HUES6 (cell line): ENCODE measurements around the gene LOXL4.

Experiments used
- H3K27ac ChIP-seq: 2 replicates; pipeline ENCODE4 v1.7.0; 2013; ENCODE audit warnings: low read depth, mild to moderate bottlenecking, low read length, inconsistent platforms
- H3K27me3 ChIP-seq: 2 replicates; pipeline ENCODE4 v1.6.1; 2013; ENCODE audit warnings: low read length; ENCODE audit not compliant: control insufficient read depth, insufficient read depth
- H3K36me3 ChIP-seq: 2 replicates; pipeline ENCODE4 v1.6.1; 2013; ENCODE audit warnings: low read length; ENCODE audit not compliant: control insufficient read depth, insufficient read depth
- H3K4me1 ChIP-seq: 2 replicates; pipeline ENCODE4 v1.6.1; 2013; ENCODE audit warnings: low read length; ENCODE audit not compliant: control insufficient read depth, insufficient read depth
- H3K4me3 ChIP-seq: 2 replicates; pipeline ENCODE4 v1.5.1; 2013; ENCODE audit warnings: low read depth, low read length
- H3K9ac ChIP-seq: one replicate; pipeline ENCODE4 v1.6.1; 2013; ENCODE audit warnings: mild to moderate bottlenecking, low read length
- H3K9me3 ChIP-seq: 2 replicates; pipeline ENCODE4 v1.6.1; 2013; ENCODE audit warnings: low read depth, low read length; ENCODE audit not compliant: control insufficient read depth, insufficient read depth

The LOXL4 gene

GRCh38 chr10:98270786-98271185 lies 2.8 kb upstream of the LOXL4 start:
- Histone ChIP-seq H3K4me3 (no peak overlapping the region), H3K27ac (no peak overlapping the region), H3K27me3 (peaks cover 12% of the 10 kb centered on the region; the same call in 1 of the 2 replicates), H3K36me3 (no peaks in the 10 kb centered on the region), H3K4me1 (peaks cover 51% of the 10 kb centered on the region), H3K9ac (no peak overlapping the region), H3K9me3 (no peaks in the 10 kb centered on the region)

GRCh38 chr10:98270073-98270740 lies 2.2 kb upstream of the LOXL4 start:
- H3K9me3 ChIP-seq, result no peaks in the 10 kb centered on the region
- H3K9ac ChIP-seq, result no peak overlapping the region
- H3K4me3 ChIP-seq, result no peak overlapping the region
- no peak overlapping the region for H3K27ac ChIP-seq
- H3K36me3 ChIP-seq, result no peaks in the 10 kb centered on the region
- H3K27me3 ChIP-seq, result peaks cover 12% of the 10 kb centered on the region; the same call in 1 of the 2 replicates
- H3K4me1 ChIP-seq, result peaks cover 56% of the 10 kb centered on the region

GRCh38 chr10:98269435-98269912 lies 1.5 kb upstream of the LOXL4 start:
- peaks cover 56% of the 10 kb centered on the region for H3K4me1 ChIP-seq
- H3K27ac ChIP-seq, result no peak overlapping the region
- H3K27me3 ChIP-seq, result peaks cover 12% of the 10 kb centered on the region; the same call in 1 of the 2 replicates
- no peaks in the 10 kb centered on the region for H3K9me3 ChIP-seq
- H3K36me3 ChIP-seq, result no peaks in the 10 kb centered on the region
- H3K9ac ChIP-seq, result peak overlapping the region; percentile 29
- H3K4me3 ChIP-seq, result peak overlapping the region; percentile 66; the same call in 1 of the 2 replicates

- Histone ChIP-seq H3K27ac (no peak overlapping the region), H3K9ac (peak overlapping the region; percentile 29), H3K9me3 (no peaks in the 10 kb centered on the region), H3K36me3 (no peaks in the 10 kb centered on the region), H3K4me3 (peak overlapping the region; percentile 66), H3K27me3 (peaks cover 12% of the 10 kb centered on the region; the same call in 1 of the 2 replicates), H3K4me1 (peaks cover 56% of the 10 kb centered on the region)
Measured at GRCh38 chr10:98268694-98269431, 869 bp upstream of the LOXL4 start.

- Histone ChIP-seq H3K27ac (no peak overlapping the region), H3K4me3 (peak overlapping the region; percentile 49), H3K36me3 (no peaks in the 10 kb centered on the region), H3K9me3 (no peaks in the 10 kb centered on the region), H3K9ac (peak overlapping the region; percentile 38), H3K27me3 (peaks cover 12% of the 10 kb centered on the region; the same call in 1 of the 2 replicates), H3K4me1 (peaks cover 45% of the 10 kb centered on the region)
Measured at GRCh38 chr10:98267069-98267893, 713 bp downstream of the LOXL4 start.

- no peak overlapping the region for H3K4me3 ChIP-seq
Measured at GRCh38 chr10:98266647-98267046, 1.3 kb downstream of the LOXL4 start.

GRCh38 chr10:98265403-98266378 lies 2.3 kb downstream of the LOXL4 start:
- H3K4me3 ChIP-seq, result no peak overlapping the region
- peaks cover 42% of the 10 kb centered on the region for H3K4me1 ChIP-seq
- H3K27ac ChIP-seq, result no peak overlapping the region
- H3K36me3 ChIP-seq, result no peaks in the 10 kb centered on the region
- H3K9ac ChIP-seq, result no peak overlapping the region
- H3K9me3 ChIP-seq, result no peaks in the 10 kb centered on the region
- H3K27me3 ChIP-seq, result peaks cover 10% of the 10 kb centered on the region; the same call in 1 of the 2 replicates

More at GRCh38 chr10:98266647-98267046, 1.3 kb downstream of the LOXL4 start:
- Histone ChIP-seq H3K36me3 (no peaks in the 10 kb centered on the region), H3K27me3 (peaks cover 12% of the 10 kb centered on the region; the same call in 1 of the 2 replicates), H3K27ac (no peak overlapping the region), H3K4me1 (peaks cover 45% of the 10 kb centered on the region), H3K9ac (no peak overlapping the region), H3K9me3 (no peaks in the 10 kb centered on the region)

- Histone ChIP-seq H3K4me3 (no peak overlapping the region), H3K9ac (no peak overlapping the region), H3K36me3 (no peaks in the 10 kb centered on the region), H3K27me3 (peaks cover 10% of the 10 kb centered on the region; the same call in 1 of the 2 replicates), H3K4me1 (peaks cover 31% of the 10 kb centered on the region), H3K9me3 (no peaks in the 10 kb centered on the region), H3K27ac (no peak overlapping the region)
Measured at GRCh38 chr10:98264378-98265065, 3.5 kb downstream of the LOXL4 start.

GRCh38 chr10:98263088-98263487 lies 4.9 kb downstream of the LOXL4 start:
- no peaks in the 10 kb centered on the region for H3K36me3 ChIP-seq
- H3K9me3 ChIP-seq, result no peaks in the 10 kb centered on the region
- peaks cover 7% of the 10 kb centered on the region; the same call in 1 of the 2 replicates for H3K27me3 ChIP-seq
- no peak overlapping the region for H3K4me3 ChIP-seq
- H3K4me1 ChIP-seq, result peaks cover 23% of the 10 kb centered on the region
- no peak overlapping the region for H3K27ac ChIP-seq
- no peak overlapping the region for H3K9ac ChIP-seq
